ES-I3 (cell line): ENCODE results near the gene CDKN2B.
A peak's percentile ranks its signal among the peaks of the same experiment; 100 is the strongest.

Source experiments
- H3K36me3 ChIP-seq: 2 replicates; pipeline ENCODE4 v1.6.1; 2013; ENCODE audit warnings: mild to moderate bottlenecking, low read length, control low read depth, moderate library complexity; ENCODE audit not compliant: insufficient read depth
- H3K4me1 ChIP-seq: 2 replicates; pipeline ENCODE4 v1.6.1; 2013; ENCODE audit warnings: mild to moderate bottlenecking, control low read depth, low read length; ENCODE audit not compliant: insufficient read depth
- H3K9ac ChIP-seq: 2 replicates; pipeline ENCODE4 v1.6.1; 2013; ENCODE audit warnings: low read depth, mild to moderate bottlenecking, low read length, moderate library complexity
- H3K9me3 ChIP-seq: 2 replicates; pipeline ENCODE4 v1.6.1; 2013; ENCODE audit warnings: mild to moderate bottlenecking, low read length, moderate library complexity; ENCODE audit not compliant: control insufficient read depth, insufficient read depth

The CDKN2B gene

DNA sequence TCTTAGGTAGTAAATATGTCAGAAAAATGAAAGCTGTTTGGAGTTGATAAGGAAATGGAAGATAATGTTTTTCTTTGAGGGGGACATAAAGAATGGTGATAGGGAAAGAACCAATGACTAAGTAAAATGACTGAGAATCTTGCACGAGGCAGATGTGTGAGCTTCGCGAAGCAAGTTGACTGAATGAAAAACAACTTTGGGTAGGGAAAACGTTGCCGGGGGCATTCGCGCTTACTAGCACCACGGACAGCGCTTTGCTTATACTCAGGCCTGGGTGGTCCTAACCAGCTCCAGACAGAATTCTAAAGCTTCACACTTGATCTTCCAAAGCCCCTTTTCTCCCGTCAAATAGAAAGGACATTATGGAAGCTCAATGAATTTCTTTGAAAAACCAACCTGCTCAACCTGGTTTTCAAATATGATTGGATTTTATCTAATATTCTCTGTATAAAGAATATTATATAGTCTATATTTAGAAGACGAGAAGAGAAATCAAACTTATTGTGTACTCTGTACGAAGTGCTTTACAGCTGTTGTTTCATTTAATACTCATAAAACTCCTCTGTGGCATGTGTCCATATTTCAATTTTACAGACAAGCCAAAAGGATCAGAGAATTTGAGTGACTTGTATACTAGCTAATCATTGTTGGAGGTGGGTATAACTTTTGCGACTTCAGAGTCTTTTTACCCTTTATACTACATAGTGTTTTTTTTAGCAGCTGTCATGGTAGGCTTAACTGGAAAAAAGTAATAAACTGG is 1.9 kb upstream of the CDKN2B start:
- Histone ChIP-seq H3K9ac (no peak overlapping the region), H3K36me3 (no peaks in the 10 kb centered on the region), H3K9me3 (no peaks in the 10 kb centered on the region), H3K4me1 (no peaks in the 10 kb centered on the region)

DNA sequence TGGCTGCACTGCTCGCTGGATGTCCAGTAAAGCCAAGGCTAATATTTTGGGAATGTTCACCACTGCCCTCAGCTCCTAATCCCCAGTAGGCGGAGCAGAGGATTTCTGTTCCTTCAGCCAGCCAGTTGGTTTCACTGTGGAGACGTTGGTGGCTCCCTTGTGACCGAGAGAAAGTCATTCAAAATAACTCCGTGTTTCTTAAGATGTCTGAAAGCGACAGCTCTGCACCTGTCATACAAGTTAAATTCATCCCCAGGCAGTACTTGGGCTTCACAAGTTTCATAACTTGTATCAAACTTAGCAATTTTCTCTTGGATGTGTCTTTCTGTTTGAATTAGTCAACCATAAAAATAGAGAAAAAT is 382 bp upstream of the CDKN2B start:
- Histone ChIP-seq H3K9ac (peak overlapping the region; percentile 96), H3K36me3 (no peaks in the 10 kb centered on the region), H3K4me1 (no peaks in the 10 kb centered on the region), H3K9me3 (no peaks in the 10 kb centered on the region)

DNA sequence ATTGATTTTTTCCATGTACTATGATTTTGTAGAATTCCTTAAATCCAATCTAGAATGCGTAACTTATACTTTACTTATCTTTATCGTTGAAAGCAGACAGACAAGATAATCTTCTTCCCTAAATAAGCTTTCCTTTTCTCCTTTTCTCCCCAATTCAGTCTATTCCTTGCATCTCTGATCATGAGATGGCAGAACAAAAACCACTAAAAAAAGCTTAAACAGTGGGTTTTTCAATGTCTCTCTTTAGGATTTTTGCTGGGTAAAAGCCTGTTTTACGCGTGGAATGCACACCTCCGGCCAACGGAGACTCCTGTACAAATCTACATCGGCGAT is 755 bp downstream of the CDKN2B start:
- Histone ChIP-seq H3K9me3 (no peaks in the 10 kb centered on the region), H3K4me1 (no peaks in the 10 kb centered on the region), H3K9ac (peak overlapping the region; percentile 96), H3K36me3 (no peaks in the 10 kb centered on the region)

DNA sequence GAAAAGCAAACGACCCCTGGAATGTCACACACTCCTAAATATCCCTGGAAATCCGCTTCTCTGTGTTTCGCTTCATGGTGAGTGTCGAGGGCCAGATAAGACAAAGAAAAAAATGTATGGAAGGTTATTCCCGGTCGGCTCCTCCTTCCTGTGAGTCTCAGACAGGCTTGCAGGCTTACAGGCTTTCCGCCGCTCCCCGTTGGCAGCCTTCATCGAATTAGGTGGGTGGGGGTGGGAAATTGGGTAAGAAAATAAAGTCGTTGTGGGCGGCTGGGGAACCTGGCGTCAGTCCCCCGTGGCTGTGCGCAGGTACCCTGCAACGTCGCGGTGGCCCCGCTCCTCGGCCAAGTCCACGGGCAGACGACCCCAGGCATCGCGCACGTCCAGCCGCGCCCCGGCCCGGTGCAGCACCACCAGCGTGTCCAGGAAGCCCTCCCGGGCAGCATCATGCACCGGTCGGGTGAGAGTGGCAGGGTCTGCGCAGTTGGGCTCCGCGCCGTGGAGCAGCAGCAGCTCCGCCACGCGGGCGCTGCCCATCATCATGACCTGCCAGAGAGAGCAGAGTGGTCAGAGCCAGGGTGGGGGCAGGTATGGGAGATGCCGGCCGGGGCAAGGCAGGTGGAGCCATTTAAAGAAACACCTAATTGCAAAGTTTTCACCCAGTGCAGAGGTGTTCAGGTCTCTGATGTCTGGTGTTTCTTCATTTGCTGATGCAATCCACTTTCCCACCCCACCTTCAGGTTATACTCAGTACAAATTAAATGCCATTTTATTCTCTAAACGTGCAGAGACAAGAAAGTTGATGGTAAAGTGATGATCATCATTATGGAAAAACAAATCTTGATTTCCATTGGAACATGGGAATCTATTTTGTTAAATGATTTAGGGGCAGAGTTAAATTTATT is 3.2 kb downstream of the CDKN2B start:
- Histone ChIP-seq H3K9ac (peak overlapping the region; percentile 74), H3K36me3 (no peaks in the 10 kb centered on the region), H3K9me3 (no peaks in the 10 kb centered on the region), H3K4me1 (no peaks in the 10 kb centered on the region)

DNA sequence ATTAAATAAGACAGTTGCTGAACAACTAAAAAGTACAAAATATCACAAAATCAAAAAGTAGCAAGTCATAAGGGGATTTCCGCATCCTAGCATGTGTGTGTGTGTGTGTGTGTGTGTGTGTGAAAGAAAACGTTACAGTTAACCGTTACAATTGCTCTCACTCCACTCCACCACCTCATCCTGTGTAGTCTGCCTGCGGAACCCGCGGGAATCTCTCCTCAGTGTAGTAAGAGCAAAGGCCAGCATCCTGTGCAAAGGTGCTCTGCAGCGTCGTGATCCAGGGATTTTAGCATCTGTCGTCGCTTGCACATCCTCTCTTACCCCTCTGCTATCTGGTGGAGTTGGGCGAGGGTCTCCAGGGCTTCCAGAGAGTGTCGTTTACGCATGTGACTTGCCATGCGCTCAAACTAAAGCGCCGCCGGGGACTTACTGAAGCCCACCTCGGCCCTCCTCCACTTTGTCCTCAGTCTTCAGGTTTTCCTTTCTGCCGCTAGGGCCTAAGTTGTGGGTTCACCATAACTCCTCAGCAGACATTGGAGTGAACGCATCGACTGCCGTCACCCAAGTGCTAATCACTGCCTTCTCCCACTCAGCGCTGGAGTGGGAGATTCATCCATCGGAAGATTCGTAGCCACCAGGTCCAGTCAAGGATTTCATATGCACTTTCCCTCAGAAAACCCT is 3.9 kb downstream of the CDKN2B start:
- Histone ChIP-seq H3K36me3 (no peaks in the 10 kb centered on the region), H3K4me1 (no peaks in the 10 kb centered on the region), H3K9ac (peak overlapping the region; percentile 74), H3K9me3 (no peaks in the 10 kb centered on the region)

DNA sequence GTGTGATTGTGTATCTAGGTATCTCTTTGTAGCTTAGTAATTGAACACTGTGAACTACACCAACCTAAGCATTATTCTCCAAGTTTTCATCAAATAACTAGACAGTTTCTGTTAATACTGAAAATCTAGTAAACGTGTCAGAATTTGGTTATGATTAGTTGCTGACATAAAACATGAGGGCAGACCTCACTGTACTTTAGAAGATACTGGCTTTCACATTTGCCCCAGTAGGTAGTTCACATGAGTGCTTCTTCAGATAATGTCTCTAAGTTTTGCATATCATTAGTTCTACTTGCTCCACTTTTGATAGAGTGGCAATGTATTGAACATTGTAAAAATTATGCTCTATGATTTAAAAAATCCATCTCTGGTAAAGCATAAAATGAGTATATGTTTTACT is 7.1 kb downstream of the CDKN2B start:
- peaks cover 14% of the 10 kb centered on the region for H3K4me1 ChIP-seq
- no peaks in the 10 kb centered on the region for H3K36me3 ChIP-seq
- H3K9ac ChIP-seq: no peak overlapping the region
- no peaks in the 10 kb centered on the region for H3K9me3 ChIP-seq

DNA sequence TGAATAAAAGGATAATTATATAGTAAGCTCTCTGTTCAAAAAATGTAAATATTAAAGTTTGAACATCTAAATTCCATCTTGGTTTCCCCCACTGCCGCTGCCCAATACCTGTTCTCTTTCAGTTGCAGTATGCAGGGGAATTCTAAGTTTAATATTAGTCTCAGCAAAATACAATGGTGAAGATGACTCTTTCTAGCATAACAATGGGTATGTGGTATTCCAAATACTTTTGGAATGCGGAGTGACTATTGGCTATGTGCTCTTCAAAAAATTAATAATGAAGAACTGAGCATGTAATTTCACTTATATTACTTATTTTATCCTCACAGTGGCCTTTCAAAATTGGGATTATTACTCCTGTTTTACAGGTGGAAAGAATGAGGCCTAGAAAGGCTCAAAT is 11.1 kb downstream of the CDKN2B start:
- no peaks in the 10 kb centered on the region for H3K9me3 ChIP-seq
- peaks cover 19% of the 10 kb centered on the region for H3K4me1 ChIP-seq
- no peaks in the 10 kb centered on the region for H3K36me3 ChIP-seq
- H3K9ac ChIP-seq: no peak overlapping the region

DNA sequence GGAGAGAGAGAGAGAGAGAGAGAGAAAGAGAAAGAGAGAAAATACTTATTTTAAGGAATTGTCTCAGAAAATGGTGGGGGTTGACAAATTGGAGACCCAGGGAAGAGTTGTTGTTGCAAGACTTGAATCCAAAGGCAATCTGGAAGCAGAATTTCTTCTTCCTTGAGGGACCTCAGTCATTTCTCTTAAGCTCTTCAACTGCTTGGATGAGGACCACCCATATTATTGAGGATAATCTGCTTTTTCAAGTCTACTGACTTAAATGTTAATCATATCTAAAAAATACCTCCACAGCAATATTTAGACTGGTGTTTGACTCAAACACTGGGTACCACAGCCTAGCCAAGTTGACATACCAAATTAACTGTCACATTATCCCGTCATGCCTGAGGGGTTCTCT is 11.6 kb downstream of the CDKN2B start:
- H3K9me3 ChIP-seq: no peaks in the 10 kb centered on the region

DNA sequence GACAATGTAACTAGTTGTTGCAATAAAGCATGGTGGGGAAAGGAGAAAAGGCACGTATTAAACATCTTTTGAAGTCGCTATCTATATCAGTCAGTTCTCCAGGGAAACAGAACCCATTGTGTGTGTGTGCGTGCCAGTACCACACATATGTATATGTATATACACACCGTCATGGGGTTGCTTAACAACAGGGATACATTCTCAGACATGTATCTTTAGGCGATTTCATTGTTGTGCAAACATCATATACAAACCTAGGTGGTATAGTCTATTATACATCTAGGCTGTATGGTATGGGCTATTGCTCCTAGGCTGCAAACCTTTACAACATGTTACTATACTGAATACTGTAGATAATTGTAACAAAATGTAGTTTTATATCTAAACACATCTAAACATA is 12.2 kb downstream of the CDKN2B start:
- peak overlapping the region; percentile 79; the same call in 1 of the 2 replicates for H3K9ac ChIP-seq
- H3K9me3 ChIP-seq: no peaks in the 10 kb centered on the region
- no peaks in the 10 kb centered on the region for H3K36me3 ChIP-seq
- peaks cover 19% of the 10 kb centered on the region for H3K4me1 ChIP-seq

More for the DNA sequence above, 11.6 kb downstream of the CDKN2B start:
- H3K36me3 ChIP-seq: no peaks in the 10 kb centered on the region
- H3K9ac ChIP-seq: no peak overlapping the region
- peaks cover 19% of the 10 kb centered on the region for H3K4me1 ChIP-seq

DNA sequence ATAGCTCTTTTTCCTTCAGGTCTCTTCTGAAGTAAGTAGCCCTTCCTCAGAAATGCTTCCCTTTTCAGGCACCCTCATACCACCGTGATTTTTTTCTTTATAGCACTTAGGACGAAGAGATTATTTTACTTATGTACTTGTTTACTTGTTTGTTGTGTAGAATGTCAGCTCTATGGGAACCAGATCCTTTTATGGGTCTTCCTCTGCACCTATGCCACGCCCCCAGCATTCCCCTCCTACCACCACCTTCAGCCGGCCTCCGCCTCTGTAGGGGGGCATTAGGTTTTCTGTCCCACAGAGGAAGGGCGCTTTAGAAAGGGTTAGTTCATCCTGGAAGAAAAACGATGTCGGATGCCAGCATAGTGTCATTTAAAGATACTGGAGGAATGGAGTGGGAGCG is 12.7 kb downstream of the CDKN2B start:
- H3K9me3 ChIP-seq: no peaks in the 10 kb centered on the region
- H3K9ac ChIP-seq: peak overlapping the region; percentile 79; the same call in 1 of the 2 replicates
- peaks cover 19% of the 10 kb centered on the region for H3K4me1 ChIP-seq
- H3K36me3 ChIP-seq: no peaks in the 10 kb centered on the region

DNA sequence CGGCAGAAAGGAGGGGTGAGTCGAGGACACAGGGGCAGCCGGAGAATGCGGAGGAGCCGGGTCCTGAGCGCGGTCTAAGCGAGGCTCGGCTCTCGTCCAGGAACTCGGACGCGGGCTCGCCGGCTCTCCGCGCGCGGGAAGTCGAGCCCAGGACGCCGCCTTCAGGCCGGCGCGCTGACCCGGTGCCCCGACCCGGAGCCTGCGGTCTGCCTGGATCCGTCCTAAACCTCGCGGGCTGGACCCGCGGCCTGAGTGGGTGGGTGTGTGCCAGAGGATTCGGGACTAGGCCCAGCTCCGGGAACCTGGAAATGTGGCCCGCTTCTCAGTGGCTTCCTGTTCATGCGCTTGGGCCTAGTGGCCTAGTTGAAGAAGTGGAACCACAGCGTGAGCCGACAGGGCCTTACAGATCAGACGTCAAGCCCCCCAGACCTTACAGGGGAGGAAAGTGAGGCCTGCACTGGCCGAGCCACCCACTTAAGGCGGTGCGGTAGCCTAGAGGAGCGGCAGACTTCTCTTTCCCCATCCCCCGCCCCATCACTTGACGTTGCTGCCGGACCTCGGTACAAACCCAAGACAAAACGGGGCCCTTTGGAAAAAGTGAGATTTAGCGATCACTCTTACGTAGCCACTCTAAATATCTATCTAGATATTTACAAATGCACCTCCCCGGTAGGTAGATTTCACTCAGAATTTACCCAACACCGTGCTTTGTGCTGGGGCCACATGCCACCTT is 13.3 kb downstream of the CDKN2B start:
- H3K36me3 ChIP-seq: no peaks in the 10 kb centered on the region
- H3K4me1 ChIP-seq: peaks cover 19% of the 10 kb centered on the region
- no peaks in the 10 kb centered on the region for H3K9me3 ChIP-seq
- peak overlapping the region; percentile 79; the same call in 1 of the 2 replicates for H3K9ac ChIP-seq

DNA sequence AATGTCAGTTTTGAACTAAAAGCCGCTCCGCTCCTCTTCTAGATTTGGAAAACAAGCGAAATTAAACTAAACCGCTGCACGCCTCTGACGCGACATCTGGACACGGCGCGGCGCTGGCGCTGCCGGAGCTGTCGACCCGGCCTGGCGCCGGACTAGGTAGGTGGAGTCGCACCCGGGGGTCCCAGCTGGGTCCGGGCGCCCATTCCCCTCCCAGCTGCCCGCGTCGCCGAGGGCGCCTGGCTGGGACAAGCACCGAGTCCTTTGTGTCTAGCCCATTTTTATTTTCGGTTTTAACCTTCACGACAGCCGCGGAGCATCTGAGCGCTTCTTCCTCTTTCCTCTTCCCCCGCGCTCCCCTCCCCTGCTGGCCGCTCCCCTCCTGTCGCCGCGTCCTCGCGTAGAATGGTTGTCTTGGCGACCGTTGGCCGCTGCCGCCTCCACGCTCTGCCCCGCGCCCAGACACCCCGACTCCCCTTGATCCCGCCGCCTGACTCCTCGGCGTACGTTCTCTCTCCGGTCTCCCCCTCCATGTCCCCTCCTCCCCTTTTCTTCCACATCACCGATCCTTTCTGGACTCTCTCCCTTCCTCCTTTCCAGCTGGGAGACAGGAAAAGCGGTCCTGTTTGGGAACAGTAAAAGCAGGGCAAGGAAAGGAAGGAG is 14.0 kb downstream of the CDKN2B start:
- Histone ChIP-seq H3K9me3 (no peaks in the 10 kb centered on the region), H3K4me1 (peaks cover 19% of the 10 kb centered on the region), H3K36me3 (no peaks in the 10 kb centered on the region), H3K9ac (peak overlapping the region; percentile 79; the same call in 1 of the 2 replicates)

DNA sequence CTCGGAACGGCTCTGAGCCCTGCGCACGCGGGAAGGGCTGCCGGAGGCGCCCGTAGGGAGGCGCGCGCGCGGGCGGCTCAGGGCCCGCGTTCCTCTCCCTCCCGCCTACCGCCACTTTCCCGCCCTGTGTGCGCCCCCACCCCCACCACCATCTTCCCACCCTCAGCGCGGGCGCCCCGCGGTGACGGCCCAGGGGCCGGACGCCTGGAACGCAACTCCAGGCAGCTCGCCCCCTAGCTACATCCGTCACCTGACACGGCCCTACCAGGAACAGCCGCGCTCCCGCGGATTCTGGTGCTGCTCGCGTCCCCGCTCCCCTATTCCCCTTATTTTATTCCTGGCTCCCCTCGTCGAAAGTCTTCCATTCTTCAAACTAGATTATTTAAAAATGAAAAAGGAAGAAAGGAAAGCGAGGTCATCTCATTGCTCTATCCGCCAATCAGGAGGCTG is 14.5 kb downstream of the CDKN2B start, which contains the start of gene CDKN2B-AS1:
CDKN2B-AS1 (plus strand) TSS at position 236 of the 450 bp plus-strand sequence.
- Histone ChIP-seq H3K36me3 (no peaks in the 10 kb centered on the region), H3K4me1 (peaks cover 19% of the 10 kb centered on the region), H3K9me3 (no peaks in the 10 kb centered on the region), H3K9ac (peak within 1 kb of the TSS; percentile 79; the same call in 1 of the 2 replicates)
